ENCODE data around the gene ARRDC5.

- TF ChIP-seq EZH2 (IDR thresholded peaks at IDR 0.05; ENCODE audit: low read length, missing control alignments): no peak
- TF ChIP-seq, protein P1, sequence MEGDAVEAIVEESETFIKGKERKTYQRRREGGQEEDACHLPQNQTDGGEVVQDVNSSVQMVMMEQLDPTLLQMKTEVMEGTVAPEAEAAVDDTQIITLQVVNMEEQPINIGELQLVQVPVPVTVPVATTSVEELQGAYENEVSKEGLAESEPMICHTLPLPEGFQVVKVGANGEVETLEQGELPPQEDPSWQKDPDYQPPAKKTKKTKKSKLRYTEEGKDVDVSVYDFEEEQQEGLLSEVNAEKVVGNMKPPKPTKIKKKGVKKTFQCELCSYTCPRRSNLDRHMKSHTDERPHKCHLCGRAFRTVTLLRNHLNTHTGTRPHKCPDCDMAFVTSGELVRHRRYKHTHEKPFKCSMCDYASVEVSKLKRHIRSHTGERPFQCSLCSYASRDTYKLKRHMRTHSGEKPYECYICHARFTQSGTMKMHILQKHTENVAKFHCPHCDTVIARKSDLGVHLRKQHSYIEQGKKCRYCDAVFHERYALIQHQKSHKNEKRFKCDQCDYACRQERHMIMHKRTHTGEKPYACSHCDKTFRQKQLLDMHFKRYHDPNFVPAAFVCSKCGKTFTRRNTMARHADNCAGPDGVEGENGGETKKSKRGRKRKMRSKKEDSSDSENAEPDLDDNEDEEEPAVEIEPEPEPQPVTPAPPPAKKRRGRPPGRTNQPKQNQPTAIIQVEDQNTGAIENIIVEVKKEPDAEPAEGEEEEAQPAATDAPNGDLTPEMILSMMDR (conservative IDR thresholded peaks at IDR 0.05 in 1 of 2, IDR thresholded peaks at IDR 0.05 in 1 of 2; ENCODE audit: low read depth in 1 of 2, low read length in 2 of 2): no peak
Measured at GRCh38 chr19:4897146-4897545, 5.5 kb downstream of the ARRDC5 start.
